ENCODE measurements around the gene SP140L.

DNA sequence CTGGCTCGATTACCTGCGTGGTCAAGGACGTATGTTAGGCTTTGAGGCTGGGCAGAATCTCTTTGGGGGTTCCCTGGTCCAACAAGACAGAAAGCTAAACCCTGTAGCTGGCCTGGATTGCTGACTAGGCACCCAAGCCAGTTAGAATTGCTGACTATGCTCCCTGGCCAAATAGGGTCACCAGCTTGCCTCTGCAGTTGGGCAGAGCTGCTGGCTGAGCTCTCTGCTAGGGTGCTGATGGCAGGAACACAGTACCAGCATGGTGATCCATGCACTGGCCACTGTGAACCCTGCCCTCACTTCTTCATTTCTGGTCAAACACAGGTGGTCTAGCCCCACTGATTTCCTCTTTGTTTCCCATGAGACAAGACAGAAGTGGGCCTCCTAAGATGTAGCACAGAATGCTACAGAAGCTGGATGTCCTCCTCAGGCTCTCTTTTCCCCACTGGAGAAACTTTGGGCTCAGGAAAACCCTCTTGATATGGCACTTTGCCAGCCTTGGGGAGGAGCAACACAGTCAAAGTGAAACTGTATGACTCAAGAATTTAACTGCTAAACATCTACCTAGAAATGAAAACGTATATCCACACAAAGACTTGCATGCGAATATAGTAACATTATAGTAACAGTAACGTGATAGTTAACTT lies 20.8 kb downstream of the SP140L start:
- TF ChIP-seq SIN3A (IDR thresholded peaks at IDR 0.05; ENCODE audit: borderline replicate concordance, low read depth, low read length) (no peak), RAD21 (IDR thresholded peaks at IDR 0.05; ENCODE audit: low read length) (no peak), RCOR1 (IDR thresholded peaks at IDR 0.05; ENCODE audit: low read length) (no peak), EZH2phosphoT487 (IDR thresholded peaks at IDR 0.05; ENCODE audit: borderline replicate concordance, low read depth) (no peak)
- TF ChIP-seq, protein P1, sequence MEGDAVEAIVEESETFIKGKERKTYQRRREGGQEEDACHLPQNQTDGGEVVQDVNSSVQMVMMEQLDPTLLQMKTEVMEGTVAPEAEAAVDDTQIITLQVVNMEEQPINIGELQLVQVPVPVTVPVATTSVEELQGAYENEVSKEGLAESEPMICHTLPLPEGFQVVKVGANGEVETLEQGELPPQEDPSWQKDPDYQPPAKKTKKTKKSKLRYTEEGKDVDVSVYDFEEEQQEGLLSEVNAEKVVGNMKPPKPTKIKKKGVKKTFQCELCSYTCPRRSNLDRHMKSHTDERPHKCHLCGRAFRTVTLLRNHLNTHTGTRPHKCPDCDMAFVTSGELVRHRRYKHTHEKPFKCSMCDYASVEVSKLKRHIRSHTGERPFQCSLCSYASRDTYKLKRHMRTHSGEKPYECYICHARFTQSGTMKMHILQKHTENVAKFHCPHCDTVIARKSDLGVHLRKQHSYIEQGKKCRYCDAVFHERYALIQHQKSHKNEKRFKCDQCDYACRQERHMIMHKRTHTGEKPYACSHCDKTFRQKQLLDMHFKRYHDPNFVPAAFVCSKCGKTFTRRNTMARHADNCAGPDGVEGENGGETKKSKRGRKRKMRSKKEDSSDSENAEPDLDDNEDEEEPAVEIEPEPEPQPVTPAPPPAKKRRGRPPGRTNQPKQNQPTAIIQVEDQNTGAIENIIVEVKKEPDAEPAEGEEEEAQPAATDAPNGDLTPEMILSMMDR (IDR thresholded peaks at IDR 0.05) = no peak

Measured in SK-N-SH (cell line).